HG03066 (cell line): ENCODE measurements around the gene TMEM222.

ENCODE experiments used
- ATAC-seq: cut with Tn5 transposase; IDR thresholded peaks from one replicate; pipeline ENCODE4 v1.9.1; 2021; ENCODE audit warnings: low read depth; ENCODE audit not compliant: unreplicated experiment

Gene TMEM222

GRCh38 chr1:27306071-27306470 is 15.9 kb upstream of the TMEM222 start:
- ATAC-seq = no peak

- ATAC-seq = no peak
These were observed 14.8 kb upstream of the TMEM222 start for GRCh38 chr1:27306892-27307761.

GRCh38 chr1:27307874-27308598 is 13.9 kb upstream of the TMEM222 start:
- no peak for ATAC-seq

GRCh38 chr1:27314169-27314568 is 7.8 kb upstream of the TMEM222 start:
- ATAC-seq = no peak

GRCh38 chr1:27314737-27315136 is 7.2 kb upstream of the TMEM222 start:
- ATAC-seq = no peak

GRCh38 chr1:27316860-27317259 is 5.1 kb upstream of the TMEM222 start:
- ATAC-seq = no peak

GRCh38 chr1:27318136-27318535 is 3.8 kb upstream of the TMEM222 start:
- no peak for ATAC-seq

GRCh38 chr1:27318596-27318995 is 3.4 kb upstream of the TMEM222 start:
- ATAC-seq = no peak

- no peak for ATAC-seq
These were observed 742 bp downstream of the TMEM222 start for GRCh38 chr1:27322569-27323240.

- no peak for ATAC-seq
These were observed 3.3 kb downstream of the TMEM222 start for GRCh38 chr1:27325286-27325685.

- ATAC-seq = no peak
These were observed 6.0 kb downstream of the TMEM222 start for GRCh38 chr1:27327964-27328363.

GRCh38 chr1:27330786-27331185 is 8.8 kb downstream of the TMEM222 start:
- ATAC-seq = no peak

GRCh38 chr1:27331426-27331825 is 9.5 kb downstream of the TMEM222 start:
- no peak for ATAC-seq

- ATAC-seq = no peak
These were observed 10.0 kb downstream of the TMEM222 start for GRCh38 chr1:27331922-27332321.

GRCh38 chr1:27332536-27333281 is 10.7 kb downstream of the TMEM222 start:
- no peak for ATAC-seq

GRCh38 chr1:27333717-27334279 is 11.8 kb downstream of the TMEM222 start:
- no peak for ATAC-seq

GRCh38 chr1:27335506-27336422 is 13.8 kb downstream of the TMEM222 start:
- ATAC-seq = no peak

- ATAC-seq = no peak
These were observed 14.8 kb downstream of the TMEM222 start for GRCh38 chr1:27336756-27337155.

- ATAC-seq = no peak
These were observed 16.8 kb downstream of the TMEM222 start for GRCh38 chr1:27338751-27339150.
